ENCODE measurements around the gene C10orf90. TPM values are rescaled to one million over a fixed set of nuclear protein-coding genes. Genes with fewer than 3 reads are reported as not detected.
A peak's percentile ranks its signal among the peaks of the same experiment; 100 is the strongest.

The C10orf90 gene
- total RNA-seq, 1 donor from 2014 or later: 0.89 TPM

DNA sequence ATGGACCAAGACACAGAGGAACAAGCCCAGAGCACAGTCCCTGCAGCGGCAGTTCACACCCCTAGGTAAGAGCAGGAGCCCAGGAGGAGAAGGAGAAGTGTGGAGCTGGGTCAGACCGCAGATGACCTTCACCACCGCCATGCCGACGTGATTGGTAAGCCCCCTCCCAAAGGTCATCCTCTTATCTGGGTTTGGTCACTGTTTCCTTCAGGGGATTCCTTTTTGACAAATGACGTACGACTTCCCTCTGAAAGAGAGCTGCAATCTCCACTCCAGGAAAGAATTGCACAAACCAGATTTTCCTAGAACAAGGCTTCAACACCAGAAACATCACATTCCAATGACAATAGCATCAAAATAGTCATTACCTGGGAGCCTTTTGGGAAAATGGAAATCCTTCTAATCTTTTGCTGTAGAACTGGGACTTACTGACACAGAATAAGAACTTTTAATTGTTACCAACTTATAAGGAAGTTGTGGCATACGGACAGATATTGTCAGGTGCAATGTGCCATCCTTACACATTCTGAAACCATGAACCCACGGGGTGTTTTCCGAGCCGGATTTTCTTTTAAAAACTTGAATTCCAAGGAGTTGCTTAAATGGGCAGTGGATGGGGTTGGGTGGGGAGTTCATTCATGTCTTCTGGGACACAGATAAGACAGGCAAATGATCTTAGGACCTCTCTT lies 261.4 kb downstream of the C10orf90 start:
- peaks cover 3% of the 10 kb centered on the region for H3K36me3 Mint-ChIP-seq (ENCODE audit: low read depth)
- no peak overlapping the region for H3K4me3 Mint-ChIP-seq
- TF ChIP-seq, protein P1, sequence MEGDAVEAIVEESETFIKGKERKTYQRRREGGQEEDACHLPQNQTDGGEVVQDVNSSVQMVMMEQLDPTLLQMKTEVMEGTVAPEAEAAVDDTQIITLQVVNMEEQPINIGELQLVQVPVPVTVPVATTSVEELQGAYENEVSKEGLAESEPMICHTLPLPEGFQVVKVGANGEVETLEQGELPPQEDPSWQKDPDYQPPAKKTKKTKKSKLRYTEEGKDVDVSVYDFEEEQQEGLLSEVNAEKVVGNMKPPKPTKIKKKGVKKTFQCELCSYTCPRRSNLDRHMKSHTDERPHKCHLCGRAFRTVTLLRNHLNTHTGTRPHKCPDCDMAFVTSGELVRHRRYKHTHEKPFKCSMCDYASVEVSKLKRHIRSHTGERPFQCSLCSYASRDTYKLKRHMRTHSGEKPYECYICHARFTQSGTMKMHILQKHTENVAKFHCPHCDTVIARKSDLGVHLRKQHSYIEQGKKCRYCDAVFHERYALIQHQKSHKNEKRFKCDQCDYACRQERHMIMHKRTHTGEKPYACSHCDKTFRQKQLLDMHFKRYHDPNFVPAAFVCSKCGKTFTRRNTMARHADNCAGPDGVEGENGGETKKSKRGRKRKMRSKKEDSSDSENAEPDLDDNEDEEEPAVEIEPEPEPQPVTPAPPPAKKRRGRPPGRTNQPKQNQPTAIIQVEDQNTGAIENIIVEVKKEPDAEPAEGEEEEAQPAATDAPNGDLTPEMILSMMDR (conservative IDR thresholded peaks at IDR 0.05): no peak
- H3K27ac Mint-ChIP-seq (ENCODE audit: unreplicated experiment): no peak overlapping the region
- H3K27me3 Mint-ChIP-seq (ENCODE audit: low read depth): no peaks in the 10 kb centered on the region
- peaks cover 31% of the 10 kb centered on the region for H3K4me1 Mint-ChIP-seq
- no peaks in the 10 kb centered on the region for H3K9me3 Mint-ChIP-seq
- no peak for DNase-seq (ENCODE audit: low read depth, low spot score)

DNA sequence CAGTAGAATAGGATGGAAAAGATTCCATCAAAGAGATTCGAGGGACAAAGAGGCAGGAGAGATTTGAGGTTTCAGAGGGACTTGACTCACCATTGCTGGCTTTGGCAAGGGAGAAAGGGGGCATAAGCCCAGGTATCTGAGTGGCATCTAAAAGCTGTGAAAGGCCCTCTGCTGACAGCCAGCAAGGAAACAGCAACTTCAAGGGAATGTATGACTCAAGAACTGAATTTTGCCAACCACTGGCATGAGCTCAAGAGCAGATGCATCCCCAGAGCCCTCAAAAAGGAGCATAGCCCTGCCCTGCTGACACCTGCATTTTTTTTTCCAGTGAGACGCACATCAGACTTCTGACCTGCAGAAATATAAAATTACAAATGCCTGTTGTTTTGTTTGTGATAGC lies 262.7 kb downstream of the C10orf90 start:
- Mint-ChIP-seq H3K4me3 (no peak overlapping the region), H3K4me1 (peaks cover 44% of the 10 kb centered on the region), H3K36me3 (ENCODE audit: low read depth) (peaks cover 3% of the 10 kb centered on the region), H3K27me3 (ENCODE audit: low read depth) (no peaks in the 10 kb centered on the region), H3K9me3 (no peaks in the 10 kb centered on the region), H3K27ac (ENCODE audit: unreplicated experiment) (no peak overlapping the region)
- TF ChIP-seq, protein P1 (conservative IDR thresholded peaks at IDR 0.05): no peak
- DNase-seq (ENCODE audit: low read depth, low spot score): no peak

DNA sequence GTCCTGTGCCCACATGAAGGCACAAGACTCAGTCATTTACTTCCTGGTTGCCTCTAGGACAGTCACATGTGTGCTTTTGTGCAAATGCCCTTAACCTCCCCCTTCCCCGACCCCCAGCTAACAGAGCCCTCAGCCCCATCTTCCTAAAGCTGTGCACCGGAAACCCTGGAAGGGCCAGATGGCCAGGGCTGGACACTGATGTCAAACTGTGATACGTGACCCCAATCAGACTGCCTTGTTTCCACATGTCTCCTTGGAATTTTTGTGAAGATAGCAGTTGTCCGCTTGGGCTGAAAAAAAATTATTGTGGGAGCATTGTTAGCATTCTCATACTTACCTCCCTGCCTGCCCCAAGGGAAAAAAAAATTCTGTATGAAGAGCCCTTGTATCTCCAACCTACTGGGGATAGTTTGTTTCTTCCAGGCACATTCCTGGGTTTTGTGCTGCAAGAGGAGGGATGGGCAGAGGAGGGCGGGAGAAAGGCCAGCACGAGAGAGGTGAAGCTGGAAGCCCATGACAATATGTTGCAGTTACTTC lies 265.2 kb downstream of the C10orf90 start:
- H3K27ac Mint-ChIP-seq (ENCODE audit: unreplicated experiment): peak overlapping the region; percentile 91

DNA sequence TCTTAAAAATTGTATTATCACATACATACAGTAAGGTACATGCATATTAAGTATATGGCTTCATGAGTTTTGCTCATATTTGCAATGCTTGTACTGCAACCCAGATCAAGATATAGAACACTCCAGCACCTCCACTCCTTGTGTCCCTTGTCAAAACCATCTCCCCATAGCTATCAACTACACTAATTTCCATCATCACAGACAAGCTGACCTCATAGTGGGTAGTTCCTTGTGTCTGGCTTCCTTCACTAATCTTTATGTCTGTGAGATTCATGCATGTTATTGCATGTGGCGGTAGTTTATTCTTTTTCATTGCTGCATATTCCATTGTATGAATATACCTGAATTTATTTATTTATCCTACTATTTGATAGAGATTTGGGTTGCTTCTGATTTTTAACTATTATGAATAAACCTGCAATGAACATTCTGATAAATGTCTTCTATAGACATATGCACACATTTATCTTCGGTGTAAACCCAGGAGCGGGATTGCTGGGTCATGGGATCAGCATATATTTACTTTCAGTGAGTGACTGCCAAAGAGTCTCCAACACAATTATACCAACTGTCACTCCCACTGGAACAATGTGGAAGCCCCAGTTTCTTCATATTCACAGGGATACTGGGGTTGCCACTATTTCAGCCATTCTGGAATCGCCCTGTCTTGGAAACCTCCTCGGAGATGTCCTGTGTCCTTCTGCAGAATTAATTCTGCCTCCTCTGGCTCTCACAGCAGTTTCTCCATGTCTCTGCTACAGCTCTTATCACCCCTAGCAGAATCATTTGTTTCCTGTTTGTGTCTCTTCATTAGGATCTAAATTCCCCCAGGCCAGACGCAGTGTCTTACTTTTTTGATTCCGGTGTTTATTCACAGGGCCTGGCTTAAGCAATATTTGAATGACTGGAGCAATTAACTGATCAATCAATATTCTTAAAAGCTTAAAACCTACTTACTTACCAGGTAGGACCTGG lies 267.5 kb downstream of the C10orf90 start:
- TF ChIP-seq, protein P1 (conservative IDR thresholded peaks at IDR 0.05): no peak
- H3K27me3 Mint-ChIP-seq (ENCODE audit: low read depth): no peaks in the 10 kb centered on the region
- peak overlapping the region; percentile 12 for H3K27ac Mint-ChIP-seq (ENCODE audit: unreplicated experiment)
- H3K4me3 Mint-ChIP-seq: no peak overlapping the region
- H3K9me3 Mint-ChIP-seq: no peaks in the 10 kb centered on the region
- no peak for DNase-seq (ENCODE audit: low read depth, low spot score)
- H3K36me3 Mint-ChIP-seq (ENCODE audit: low read depth): peaks cover 3% of the 10 kb centered on the region
- H3K4me1 Mint-ChIP-seq: peaks cover 71% of the 10 kb centered on the region

More for the DNA sequence above, 265.2 kb downstream of the C10orf90 start:
- peaks cover 65% of the 10 kb centered on the region for H3K4me1 Mint-ChIP-seq
- DNase-seq (ENCODE audit: low read depth, low spot score): no peak
- H3K36me3 Mint-ChIP-seq (ENCODE audit: low read depth): peaks cover 3% of the 10 kb centered on the region
- TF ChIP-seq, protein P1 (conservative IDR thresholded peaks at IDR 0.05): no peak
- H3K4me3 Mint-ChIP-seq: peak overlapping the region; percentile 50
- H3K9me3 Mint-ChIP-seq: no peaks in the 10 kb centered on the region
- no peaks in the 10 kb centered on the region for H3K27me3 Mint-ChIP-seq (ENCODE audit: low read depth)

DNA sequence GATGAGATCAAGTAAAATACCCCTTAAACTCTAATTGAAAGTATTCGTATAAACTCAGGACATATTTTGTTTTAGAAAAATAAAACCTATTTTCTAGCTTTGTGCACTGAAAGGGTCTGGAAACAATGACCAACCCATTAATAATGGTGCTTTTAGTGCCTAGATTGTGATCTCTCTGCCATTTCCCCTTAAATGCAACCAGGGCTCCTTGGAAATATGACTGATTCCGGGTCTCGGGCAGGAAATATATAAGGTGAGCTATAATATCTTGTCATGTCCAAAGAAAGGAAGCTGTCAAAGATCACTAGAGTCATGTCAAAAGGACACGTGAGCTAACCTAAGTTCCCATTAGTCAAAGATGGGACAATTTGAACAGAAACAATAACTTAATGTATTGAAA lies 269.9 kb downstream of the C10orf90 start:
- Mint-ChIP-seq H3K9me3 (peaks cover 3% of the 10 kb centered on the region), H3K36me3 (ENCODE audit: low read depth) (peaks cover 11% of the 10 kb centered on the region), H3K4me1 (peaks cover 78% of the 10 kb centered on the region), H3K4me3 (no peak overlapping the region), H3K27me3 (ENCODE audit: low read depth) (no peaks in the 10 kb centered on the region), H3K27ac (ENCODE audit: unreplicated experiment) (no peak overlapping the region)
- TF ChIP-seq, protein P1 (conservative IDR thresholded peaks at IDR 0.05): no peak
- no peak for DNase-seq (ENCODE audit: low read depth, low spot score)

Measured in neural crest cell (in vitro differentiated cells).